ENCODE measurements around the gene MCC. TPM values are rescaled to one million over a fixed set of nuclear protein-coding genes. Genes with fewer than 3 reads are reported as not detected.

The MCC gene
- polyA plus RNA-seq, 4 donors, result 0.45 to 3.5 (median 1.6) TPM

DNA sequence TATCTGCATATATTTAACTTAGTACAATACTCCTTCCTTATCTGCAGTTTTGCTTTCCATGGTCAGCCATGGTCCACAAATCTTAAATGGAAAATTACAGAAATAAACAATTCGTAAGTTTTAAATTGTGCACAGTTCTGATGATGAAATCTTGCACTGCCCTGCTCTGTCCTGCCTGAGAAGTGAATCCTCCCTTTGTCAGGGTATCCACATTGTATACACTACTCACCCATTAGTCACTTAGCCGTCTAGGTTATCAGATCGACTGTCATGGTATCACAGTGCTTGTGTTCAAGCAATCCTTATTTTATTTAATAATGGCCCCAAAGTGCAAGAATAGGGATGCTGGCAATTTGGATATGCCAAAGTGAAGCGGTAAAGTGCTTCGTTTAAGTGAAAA is 16.9 kb upstream of the MCC start:
- H3K27ac ChIP-seq (ENCODE audit: low read depth in 1 of 3, low read length in 2 of 3), result no peak overlapping the region
- 76 to 77% (median 76%) methylated on average over 5 of the region's 5 CpGs for WGBS, 3 donors
- H3K4me1 ChIP-seq (ENCODE audit: control insufficient read depth in 3 of 3, insufficient read depth in 2 of 3, low read depth in 1 of 3, low read length in 2 of 3), result no peaks in the 10 kb centered on the region
- no peak overlapping the region for H3K4me3 ChIP-seq (ENCODE audit: low read depth in 1 of 3, low read length in 3 of 3)
- H3K36me3 ChIP-seq (ENCODE audit: control insufficient read depth in 3 of 3, insufficient read depth in 2 of 3, low read depth in 1 of 3, low read length in 3 of 3), result no peaks in the 10 kb centered on the region
- DNase-seq (no peak), FAIRE-seq (no peak)
- peaks cover 0 to 5% (median 0%) of the 10 kb centered on the region in 3 donors for H3K27me3 ChIP-seq (ENCODE audit: control insufficient read depth in 3 of 3, insufficient read depth in 3 of 3, low read length in 3 of 3)
- H3K9me3 ChIP-seq (ENCODE audit: control insufficient read depth in 2 of 2, insufficient read depth in 1 of 2, low read depth in 1 of 2, low read length in 1 of 2), result no peaks in the 10 kb centered on the region

DNA sequence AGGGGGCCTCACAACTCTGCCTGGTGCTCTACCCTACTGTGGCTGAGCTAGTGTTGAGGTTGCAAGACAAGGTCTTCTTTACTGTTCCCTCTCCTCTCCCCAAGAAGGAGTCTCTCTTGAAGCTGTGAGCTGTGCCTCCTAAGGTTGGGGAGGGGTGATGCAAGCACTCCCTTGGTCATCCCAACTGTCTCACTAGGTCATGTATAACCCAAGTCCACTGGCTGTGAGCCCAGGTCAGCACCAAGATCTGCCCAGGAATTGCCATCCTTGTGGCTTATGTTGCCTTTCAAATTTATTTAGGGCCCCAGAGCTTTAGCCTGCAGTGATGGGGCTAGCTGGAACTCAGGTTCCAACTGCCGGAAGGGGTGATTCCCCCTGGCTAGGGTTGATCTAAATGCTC is 14.9 kb upstream of the MCC start:
- Histone ChIP-seq H3K4me1 (ENCODE audit: control insufficient read depth in 3 of 3, insufficient read depth in 2 of 3, low read depth in 1 of 3, low read length in 2 of 3) (no peaks in the 10 kb centered on the region), H3K36me3 (ENCODE audit: control insufficient read depth in 3 of 3, insufficient read depth in 2 of 3, low read depth in 1 of 3, low read length in 3 of 3) (no peaks in the 10 kb centered on the region), H3K27ac (ENCODE audit: low read depth in 1 of 3, low read length in 2 of 3) (no peak overlapping the region), H3K4me3 (ENCODE audit: low read depth in 1 of 3, low read length in 3 of 3) (no peak overlapping the region), H3K27me3 (ENCODE audit: control insufficient read depth in 3 of 3, insufficient read depth in 3 of 3, low read length in 3 of 3) (peaks cover 0 to 3% (median 0%) of the 10 kb centered on the region in 3 donors), H3K9me3 (ENCODE audit: control insufficient read depth in 2 of 2, insufficient read depth in 1 of 2, low read depth in 1 of 2, low read length in 1 of 2) (no peaks in the 10 kb centered on the region)
- FAIRE-seq (no peak), DNase-seq (no peak)
- 93 to 97% (median 95%) methylated on average over 1 of the region's 1 CpG for WGBS, 3 donors

DNA sequence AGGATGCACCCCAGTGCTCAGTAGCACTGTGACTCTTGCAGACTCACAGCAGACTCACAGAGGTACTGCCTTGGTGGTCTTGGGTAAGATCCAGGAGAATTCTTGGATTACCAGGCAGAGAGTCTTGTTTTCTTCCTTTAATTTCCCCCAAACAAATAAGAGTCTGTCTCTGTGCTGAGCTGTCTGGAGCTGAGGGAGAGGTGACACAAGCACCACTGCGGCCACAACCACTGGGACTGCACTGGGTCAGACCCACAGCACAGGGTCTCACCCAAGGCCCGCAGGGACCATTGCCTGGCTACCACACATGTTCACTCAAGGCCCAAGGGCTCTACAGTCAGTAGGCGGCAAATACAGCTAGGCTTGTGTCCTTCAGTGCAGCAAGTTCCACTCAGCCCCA is 13.8 kb upstream of the MCC start:
- FAIRE-seq (no peak), DNase-seq (no peak)
- Histone ChIP-seq H3K27me3 (ENCODE audit: control insufficient read depth in 3 of 3, insufficient read depth in 3 of 3, low read length in 3 of 3) (peaks cover 0 to 2% (median 0%) of the 10 kb centered on the region in 3 donors), H3K36me3 (ENCODE audit: control insufficient read depth in 3 of 3, insufficient read depth in 2 of 3, low read depth in 1 of 3, low read length in 3 of 3) (no peaks in the 10 kb centered on the region), H3K4me1 (ENCODE audit: control insufficient read depth in 3 of 3, insufficient read depth in 2 of 3, low read depth in 1 of 3, low read length in 2 of 3) (no peaks in the 10 kb centered on the region), H3K4me3 (ENCODE audit: low read depth in 1 of 3, low read length in 3 of 3) (no peak overlapping the region), H3K9me3 (ENCODE audit: control insufficient read depth in 2 of 2, insufficient read depth in 1 of 2, low read depth in 1 of 2, low read length in 1 of 2) (no peaks in the 10 kb centered on the region), H3K27ac (ENCODE audit: low read depth in 1 of 3, low read length in 2 of 3) (no peak overlapping the region)
- 94 to 96% (median 95%) methylated on average over 3 of the region's 3 CpGs for WGBS, 3 donors

DNA sequence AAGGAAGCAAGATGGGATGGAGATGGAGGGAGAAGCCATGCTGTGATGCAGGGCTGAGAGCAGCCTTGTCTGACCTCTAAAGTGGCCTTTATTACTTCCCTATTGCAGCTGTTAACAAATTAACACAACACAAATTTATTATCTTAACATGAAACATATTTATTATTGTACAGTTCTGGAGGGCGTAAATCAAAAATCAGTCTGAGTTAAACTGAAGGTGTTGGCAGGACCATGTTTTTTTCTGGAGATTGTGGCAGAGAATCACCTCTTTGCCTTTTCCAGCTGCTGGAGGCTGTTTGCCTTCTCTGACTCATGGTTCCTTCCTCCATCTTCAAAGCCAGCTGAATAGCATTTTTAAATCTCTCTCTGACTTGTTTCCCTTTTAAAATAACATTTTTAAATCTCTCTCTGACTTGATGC is 7.2 kb upstream of the MCC start:
- WGBS, 3 donors, result 18 to 67% (median 22%) methylated on average over 1 of the region's 1 CpG
- H3K9me3 ChIP-seq (ENCODE audit: control insufficient read depth in 2 of 2, insufficient read depth in 1 of 2, low read depth in 1 of 2, low read length in 1 of 2), result peaks cover 0 to 3% of the 10 kb centered on the region in 2 donors
- no peak overlapping the region for H3K27ac ChIP-seq (ENCODE audit: low read depth in 1 of 3, low read length in 2 of 3)
- no peak for FAIRE-seq
- H3K36me3 ChIP-seq (ENCODE audit: control insufficient read depth in 3 of 3, insufficient read depth in 2 of 3, low read depth in 1 of 3, low read length in 3 of 3), result no peaks in the 10 kb centered on the region
- H3K27me3 ChIP-seq (ENCODE audit: control insufficient read depth in 3 of 3, insufficient read depth in 3 of 3, low read length in 3 of 3), result peaks cover 0 to 5% (median 3%) of the 10 kb centered on the region in 3 donors
- no peaks in the 10 kb centered on the region for H3K4me1 ChIP-seq (ENCODE audit: control insufficient read depth in 3 of 3, insufficient read depth in 2 of 3, low read depth in 1 of 3, low read length in 2 of 3)
- no peak overlapping the region for H3K4me3 ChIP-seq (ENCODE audit: low read depth in 1 of 3, low read length in 3 of 3)
- no peak for DNase-seq

DNA sequence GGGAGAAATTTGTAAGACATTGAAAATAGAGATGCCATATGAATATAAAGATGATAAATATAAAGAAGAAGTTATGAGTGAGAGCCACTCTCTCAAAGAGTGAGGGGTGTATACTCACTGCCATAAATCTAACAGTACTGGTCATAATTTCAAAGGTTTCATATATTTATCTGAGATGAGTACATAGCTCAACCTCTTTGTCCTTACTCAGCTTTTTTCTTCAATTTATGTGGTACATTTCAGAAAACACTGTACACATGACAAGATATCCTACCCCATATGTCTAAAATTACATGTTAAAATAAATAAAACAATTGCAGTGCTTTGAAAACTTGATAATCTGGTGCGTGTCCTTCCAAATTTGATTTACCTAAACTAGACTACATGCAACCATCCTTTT is 5.2 kb upstream of the MCC start:
- 73 to 87% (median 79%) methylated on average over 1 of the region's 1 CpG for WGBS, 3 donors
- FAIRE-seq, result no peak
- no peak overlapping the region for H3K27ac ChIP-seq (ENCODE audit: low read depth in 1 of 3, low read length in 2 of 3)
- no peak overlapping the region for H3K4me3 ChIP-seq (ENCODE audit: low read depth in 1 of 3, low read length in 3 of 3)
- DNase-seq, result no peak
- H3K36me3 ChIP-seq (ENCODE audit: control insufficient read depth in 3 of 3, insufficient read depth in 2 of 3, low read depth in 1 of 3, low read length in 3 of 3), result no peaks in the 10 kb centered on the region
- peaks cover 0 to 7% of the 10 kb centered on the region in 2 donors for H3K9me3 ChIP-seq (ENCODE audit: control insufficient read depth in 2 of 2, insufficient read depth in 1 of 2, low read depth in 1 of 2, low read length in 1 of 2)
- H3K4me1 ChIP-seq (ENCODE audit: control insufficient read depth in 3 of 3, insufficient read depth in 2 of 3, low read depth in 1 of 3, low read length in 2 of 3), result peaks cover 0 to 5% (median 5%) of the 10 kb centered on the region in 3 donors
- H3K27me3 ChIP-seq (ENCODE audit: control insufficient read depth in 3 of 3, insufficient read depth in 3 of 3, low read length in 3 of 3), result peaks cover 0 to 21% (median 10%) of the 10 kb centered on the region in 3 donors

DNA sequence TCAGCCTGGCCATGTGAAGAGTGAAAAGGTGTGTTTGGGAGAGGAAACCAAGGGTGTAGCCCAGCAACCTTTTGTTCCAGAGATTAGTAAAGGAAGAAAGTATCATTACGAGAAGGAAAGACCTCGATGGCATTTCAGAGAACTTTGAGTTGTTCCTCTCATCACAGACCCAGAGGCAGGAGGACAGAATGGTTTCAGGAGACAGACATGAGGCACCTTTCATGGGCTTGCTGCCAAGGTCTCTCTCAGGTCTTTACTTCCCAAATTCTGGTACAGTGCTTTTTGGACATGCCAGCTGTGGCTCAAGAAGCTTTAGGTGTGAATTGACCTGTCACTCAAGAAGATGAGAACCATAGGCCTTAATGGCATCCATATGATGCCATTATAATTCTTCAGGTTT is 2.8 kb upstream of the MCC start:
- DNase-seq (no peak), FAIRE-seq (no peak)
- Histone ChIP-seq H3K4me1 (ENCODE audit: control insufficient read depth in 3 of 3, insufficient read depth in 2 of 3, low read depth in 1 of 3, low read length in 2 of 3) (peaks cover 0 to 9% (median 6%) of the 10 kb centered on the region in 3 donors), H3K4me3 (ENCODE audit: low read depth in 1 of 3, low read length in 3 of 3) (no peak overlapping the region), H3K27ac (ENCODE audit: low read depth in 1 of 3, low read length in 2 of 3) (no peak overlapping the region), H3K36me3 (ENCODE audit: control insufficient read depth in 3 of 3, insufficient read depth in 2 of 3, low read depth in 1 of 3, low read length in 3 of 3) (no peaks in the 10 kb centered on the region), H3K9me3 (ENCODE audit: control insufficient read depth in 2 of 2, insufficient read depth in 1 of 2, low read depth in 1 of 2, low read length in 1 of 2) (peaks cover 0 to 7% of the 10 kb centered on the region in 2 donors), H3K27me3 (ENCODE audit: control insufficient read depth in 3 of 3, insufficient read depth in 3 of 3, low read length in 3 of 3) (peaks cover 4 to 41% (median 13%) of the 10 kb centered on the region in 3 donors)
- 79 to 92% (median 85%) methylated on average over 2 of the region's 2 CpGs for WGBS, 3 donors

DNA sequence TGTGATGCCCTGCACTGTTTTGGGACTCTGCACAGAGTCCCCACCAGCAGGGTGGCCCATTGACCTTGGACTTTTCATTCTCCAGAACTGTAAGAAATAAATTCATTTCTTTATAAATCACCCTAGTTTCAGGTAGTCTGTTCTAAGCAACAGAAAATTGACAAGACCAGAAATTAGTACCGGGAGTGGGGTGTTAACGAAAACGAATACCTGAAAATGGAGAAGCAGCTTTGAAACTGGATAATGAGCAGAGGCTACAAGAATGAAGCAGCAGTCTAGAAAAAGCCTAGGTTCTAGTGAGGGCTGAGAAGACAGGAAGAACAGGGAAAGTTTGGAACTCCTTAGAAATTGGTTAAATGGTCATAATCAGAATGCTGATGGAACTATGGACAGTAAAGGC is 2.1 kb upstream of the MCC start:
- peaks cover 0 to 9% (median 6%) of the 10 kb centered on the region in 3 donors for H3K4me1 ChIP-seq (ENCODE audit: control insufficient read depth in 3 of 3, insufficient read depth in 2 of 3, low read depth in 1 of 3, low read length in 2 of 3)
- H3K27ac ChIP-seq (ENCODE audit: low read depth in 1 of 3, low read length in 2 of 3), result no peak overlapping the region
- FAIRE-seq (no peak), DNase-seq (no peak)
- no peak overlapping the region for H3K4me3 ChIP-seq (ENCODE audit: low read depth in 1 of 3, low read length in 3 of 3)
- WGBS, 3 donors, result 96 to 97% (median 97%) methylated on average over 3 of the region's 3 CpGs
- peaks cover 4 to 43% (median 13%) of the 10 kb centered on the region in 3 donors for H3K27me3 ChIP-seq (ENCODE audit: control insufficient read depth in 3 of 3, insufficient read depth in 3 of 3, low read length in 3 of 3)
- H3K9me3 ChIP-seq (ENCODE audit: control insufficient read depth in 2 of 2, insufficient read depth in 1 of 2, low read depth in 1 of 2, low read length in 1 of 2), result peaks cover 0 to 7% of the 10 kb centered on the region in 2 donors
- H3K36me3 ChIP-seq (ENCODE audit: control insufficient read depth in 3 of 3, insufficient read depth in 2 of 3, low read depth in 1 of 3, low read length in 3 of 3), result no peaks in the 10 kb centered on the region

DNA sequence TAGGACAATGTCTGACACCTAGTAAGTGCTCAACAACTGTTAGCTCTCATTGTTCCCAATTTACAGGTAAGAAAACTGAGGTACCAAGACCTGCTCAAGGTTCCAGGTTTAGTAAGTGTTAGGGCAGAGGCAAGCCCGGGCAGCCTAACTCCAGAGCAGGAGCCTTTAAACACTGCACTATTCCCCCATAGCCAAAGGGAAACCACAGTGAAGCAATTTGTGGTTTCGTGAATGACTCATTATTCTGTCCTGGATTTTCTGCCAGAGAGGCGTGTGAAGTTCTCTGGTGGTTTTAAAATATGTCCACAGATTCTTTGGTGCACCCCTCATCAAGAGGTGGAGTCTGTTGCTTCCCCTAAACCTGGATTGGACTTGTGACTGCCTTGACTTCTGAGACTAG is 1.0 kb upstream of the MCC start:
- Histone ChIP-seq H3K4me1 (ENCODE audit: control insufficient read depth in 3 of 3, insufficient read depth in 2 of 3, low read depth in 1 of 3, low read length in 2 of 3) (peaks cover 0 to 9% (median 6%) of the 10 kb centered on the region in 3 donors), H3K4me3 (ENCODE audit: low read depth in 1 of 3, low read length in 3 of 3) (no peak overlapping the region), H3K9me3 (ENCODE audit: control insufficient read depth in 2 of 2, insufficient read depth in 1 of 2, low read depth in 1 of 2, low read length in 1 of 2) (peaks cover 0 to 7% of the 10 kb centered on the region in 2 donors), H3K27ac (ENCODE audit: low read depth in 1 of 3, low read length in 2 of 3) (no peak overlapping the region), H3K27me3 (ENCODE audit: control insufficient read depth in 3 of 3, insufficient read depth in 3 of 3, low read length in 3 of 3) (peaks cover 4 to 41% (median 15%) of the 10 kb centered on the region in 3 donors), H3K36me3 (ENCODE audit: control insufficient read depth in 3 of 3, insufficient read depth in 2 of 3, low read depth in 1 of 3, low read length in 3 of 3) (no peaks in the 10 kb centered on the region)
- FAIRE-seq, result no peak
- WGBS, 3 donors, result 21 to 35% (median 23%) methylated on average over 3 of the region's 3 CpGs
- DNase-seq, result peak in 1 of 2 donors; percentile 10

DNA sequence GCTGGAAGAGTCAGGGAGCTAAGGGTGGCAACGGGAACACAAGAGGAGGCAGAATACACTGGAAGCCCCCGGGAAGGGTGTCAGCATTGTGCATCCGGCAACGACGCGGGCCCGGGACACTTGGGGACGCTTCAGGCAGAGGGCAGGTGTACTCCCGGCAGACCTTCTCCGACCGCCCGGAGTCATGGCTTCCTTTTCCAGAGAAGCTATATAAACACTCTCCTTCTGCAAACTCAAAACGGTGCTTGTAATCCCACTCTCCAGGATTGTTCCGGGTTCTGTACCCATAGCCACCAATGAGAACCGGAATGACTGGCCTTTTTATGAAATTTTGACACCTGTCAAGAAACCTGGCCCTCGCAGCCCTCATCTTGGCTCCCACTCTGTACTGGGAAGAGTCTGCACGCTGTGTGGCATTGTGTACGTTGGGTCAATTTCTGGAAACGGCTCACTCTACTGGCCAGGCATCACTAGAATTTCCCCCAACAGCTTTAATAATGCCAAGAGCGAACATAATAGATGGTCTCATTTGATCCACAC is 462 bp upstream of the MCC start:
- Histone ChIP-seq H3K27me3 (ENCODE audit: control insufficient read depth in 3 of 3, insufficient read depth in 3 of 3, low read length in 3 of 3) (peaks cover 4 to 44% (median 15%) of the 10 kb centered on the region in 3 donors), H3K4me1 (ENCODE audit: control insufficient read depth in 3 of 3, insufficient read depth in 2 of 3, low read depth in 1 of 3, low read length in 2 of 3) (peaks cover 0 to 9% (median 6%) of the 10 kb centered on the region in 3 donors), H3K27ac (ENCODE audit: low read depth in 1 of 3, low read length in 2 of 3) (peak overlapping the region in 1 of 3 donors; percentile 48), H3K9me3 (ENCODE audit: control insufficient read depth in 2 of 2, insufficient read depth in 1 of 2, low read depth in 1 of 2, low read length in 1 of 2) (peaks cover 0 to 7% of the 10 kb centered on the region in 2 donors), H3K36me3 (ENCODE audit: control insufficient read depth in 3 of 3, insufficient read depth in 2 of 3, low read depth in 1 of 3, low read length in 3 of 3) (no peaks in the 10 kb centered on the region), H3K4me3 (ENCODE audit: low read depth in 1 of 3, low read length in 3 of 3) (peak overlapping the region; percentile 43 to 58 (median 56))
- FAIRE-seq, result no peak
- DNase-seq, result no peak
- WGBS, 3 donors, result 10 to 16% (median 15%) methylated on average over 20 of the region's 20 CpGs

Data from small intestine (tissue), 7 donors.